GM23338 (cell line): Measurements from ENCODE around the gene IGFLR1. TPM values are rescaled to one million over a fixed set of nuclear protein-coding genes. Genes with fewer than 3 reads are reported as not detected.

ENCODE experiments used
- ATAC-seq: fragments of 200-7000 bp; cut with Tn5 transposase; 3 replicates; pipeline ENCODE4 v1.9.1; 2020
- DNase-seq: peaks from one replicate; pipeline ENCODE4 v3.0.0-alpha.2; 2015; ENCODE audit warnings: low spot score
- H2AFZ ChIP-seq: fragments of 200-600 bp; sonication (generic); 2 replicates; pipeline ENCODE4 v1.8.0; 2016; ENCODE audit warnings: antibody characterized with exemption, mild to moderate bottlenecking, moderate library complexity
- H3F3A ChIP-seq: fragments of 200-600 bp; sonication (generic); replicated peaks from 2 replicates; pipeline ENCODE4 v1.8.0; 2017; ENCODE audit warnings: antibody characterized with exemption, mixed run types, low read depth
- H3K27ac ChIP-seq: fragments of 200-600 bp; sonication (generic); 2 replicates; pipeline ENCODE4 v1.6.1; 2016; ENCODE audit warnings: low read depth
- H3K27me3 ChIP-seq: fragments of 200-600 bp; sonication (generic); 2 replicates; pipeline ENCODE4 v1.8.0; 2016; ENCODE audit warnings: mild to moderate bottlenecking, mixed run types, moderate library complexity; ENCODE audit not compliant: insufficient read depth
- H3K36me3 ChIP-seq: fragments of 200-600 bp; sonication (generic); 2 replicates; pipeline ENCODE4 v1.8.0; 2016; ENCODE audit warnings: mild to moderate bottlenecking; ENCODE audit not compliant: insufficient read depth
- H3K4me1 ChIP-seq: fragments of 200-600 bp; sonication (generic); 2 replicates; pipeline ENCODE4 v1.8.0; 2016; ENCODE audit warnings: mild to moderate bottlenecking, moderate library complexity; ENCODE audit not compliant: insufficient read depth
- H3K4me2 ChIP-seq: fragments of 200-600 bp; sonication (generic); 2 replicates; pipeline ENCODE4 v1.7.1; 2017; ENCODE audit warnings: mixed run types
- H3K4me3 ChIP-seq: fragments of 200-600 bp; sonication (generic); 2 replicates; pipeline ENCODE4 v1.6.1; 2016; ENCODE audit warnings: mixed run types
- H3K79me2 ChIP-seq: fragments of 200-600 bp; sonication (generic); replicated peaks from 2 replicates; pipeline ENCODE4 v1.8.0; 2017; ENCODE audit warnings: mild to moderate bottlenecking; ENCODE audit not compliant: insufficient read depth
- H3K9me2 ChIP-seq: fragments of 200-600 bp; sonication (generic); 2 replicates; pipeline ENCODE4 v1.8.0; 2017; ENCODE audit not compliant: insufficient read depth
- H4K20me1 ChIP-seq: fragments of 200-600 bp; sonication (generic); replicated peaks from 2 replicates; pipeline ENCODE4 v1.8.0; 2017; ENCODE audit warnings: mild to moderate bottlenecking; ENCODE audit not compliant: insufficient read depth
- H3K27ac Mint-ChIP-seq: 2 replicates; pipeline ENCODE4 v1.8.0; 2020; ENCODE audit warnings: inconsistent platforms, mild to moderate bottlenecking, moderate library complexity, mixed read lengths
- H3K27me3 Mint-ChIP-seq: 3 replicates; pipeline ENCODE4 v1.8.0; 2022; ENCODE audit warnings: low read depth, mild to moderate bottlenecking, moderate library complexity, mixed read lengths, inconsistent platforms; ENCODE audit not compliant: insufficient read depth, poor library complexity
- H3K36me3 Mint-ChIP-seq: 3 replicates; pipeline ENCODE4 v1.8.0; 2021; ENCODE audit warnings: low read depth, mild to moderate bottlenecking, inconsistent platforms, moderate library complexity, mixed read lengths
- H3K4me1 Mint-ChIP-seq: 3 replicates; pipeline ENCODE4 v1.8.0; 2020; ENCODE audit warnings: mild to moderate bottlenecking, inconsistent platforms, mixed read lengths
- H3K4me3 Mint-ChIP-seq: 3 replicates; pipeline ENCODE4 v1.8.0; 2021; ENCODE audit warnings: moderate library complexity, mild to moderate bottlenecking, inconsistent platforms, mixed read lengths
- H3K9me3 Mint-ChIP-seq: 3 replicates; pipeline ENCODE4 v1.8.0; 2020; ENCODE audit warnings: moderate library complexity, mild to moderate bottlenecking, inconsistent platforms, mixed read lengths
- CREB1 ChIP-seq: fragments of 250-450 bp; sonication (Bioruptor Pico); IDR thresholded peaks from 2 replicates; pipeline ENCODE4 v1.5.0; 2020; ENCODE audit warnings: low read depth, mild to moderate bottlenecking, moderate library complexity
- CTCF ChIP-seq, 2 experiments: fragments of 200-600 bp in 1 of 2; sonication (generic) in 1 of 2; conservative IDR thresholded peaks; 2 replicates each; pipeline versions ENCODE4 v1.5.1 to v1.6.1; 2016 to 2017; ENCODE audit warnings: antibody characterized with exemption in 2 of 2, low read depth in 2 of 2, mild to moderate bottlenecking in 2 of 2, moderate library complexity in 1 of 2
- ETS1 ChIP-seq: IDR thresholded peaks from 2 replicates; pipeline ENCODE4 v1.6.1; 2016; ENCODE audit warnings: antibody characterized with exemption
- EZH2 ChIP-seq: fragments of 200-600 bp; sonication (generic); IDR thresholded peaks from one replicate; pipeline ENCODE4 v1.8.0; 2017; ENCODE audit warnings: antibody characterized with exemption, mild to moderate bottlenecking, low read depth; ENCODE audit not compliant: unreplicated experiment
- EZH2phosphoT487 ChIP-seq: fragments of 200-600 bp; sonication (generic); IDR thresholded peaks from one replicate; pipeline ENCODE4 v1.8.1; 2018; ENCODE audit warnings: antibody characterized with exemption; ENCODE audit not compliant: unreplicated experiment
- JUNB ChIP-seq: IDR thresholded peaks from one replicate; pipeline ENCODE4 v1.6.1; 2016; ENCODE audit warnings: antibody characterized with exemption; ENCODE audit not compliant: unreplicated experiment
- NANOG ChIP-seq: IDR thresholded peaks from 2 replicates; pipeline ENCODE4 v1.6.1; 2016; ENCODE audit warnings: antibody characterized with exemption, borderline replicate concordance
- POLR2AphosphoS5 ChIP-seq: IDR thresholded peaks from 2 replicates; pipeline ENCODE4 v1.6.1; 2016; ENCODE audit warnings: antibody characterized with exemption, low read depth
- REST ChIP-seq: IDR thresholded peaks from one replicate; pipeline ENCODE4 v1.6.1; 2018; ENCODE audit warnings: antibody characterized with exemption; ENCODE audit not compliant: unreplicated experiment
- STAT1 ChIP-seq: IDR thresholded peaks from one replicate; pipeline ENCODE4 v1.6.1; 2016; ENCODE audit warnings: antibody characterized with exemption; ENCODE audit not compliant: unreplicated experiment
- ZNF114 ChIP-seq: fragments of 250-450 bp; sonication (Bioruptor Pico); IDR thresholded peaks from 2 replicates; pipeline ENCODE4 v1.5.0; 2020; ENCODE audit warnings: mild to moderate bottlenecking, moderate library complexity
- ZNF331 ChIP-seq: fragments of 250-450 bp; sonication (Bioruptor Pico); IDR thresholded peaks from 2 replicates; pipeline ENCODE4 v1.5.0; 2020; ENCODE audit warnings: low read depth, mild to moderate bottlenecking, moderate library complexity
- polyA plus RNA-seq: library from polyadenylated mRNA; unstranded; fragments of >200 nt; fragmentation: Nextera tagmentation; extraction: Ambion mirVana; gene quantifications from 2 replicates; pipeline ENCODE4 v1.2.1, GENCODE V29; 2016
- total RNA-seq: library from RNA; depleted of rRNA; stranded (reverse); fragments of >200 nt; shearing (Covaris generic); gene quantifications from 2 replicates; pipeline ENCODE4 v1.2.3, GENCODE V29; 2014

IGFLR1 gene
- total and polyA plus RNA-seq, 2 experiments from 2014 or later = 14.4 to 17.8 TPM

GRCh38 chr19:35723671-35724070 is 18.6 kb downstream of the IGFLR1 start:
- Histone ChIP-seq H3K9me2 (no peaks in the 10 kb centered on the region), H3F3A (no peaks in the 10 kb centered on the region), H3K36me3 (peaks cover 23% of the 10 kb centered on the region; the same call in 1 of the 2 replicates), H3K4me3 (no peak overlapping the region), H3K27ac (no peak overlapping the region), H3K4me2 (no peak overlapping the region), H4K20me1 (peaks cover 14% of the 10 kb centered on the region), H3K4me1 (peaks cover 9% of the 10 kb centered on the region), H3K79me2 (peaks cover 16% of the 10 kb centered on the region), H2AFZ (no peak overlapping the region), H3K27me3 (no peaks in the 10 kb centered on the region)
- no peak for TF ChIP-seq ZNF114 (CRISPR knock-in tag)
- no peak for TF ChIP-seq JUNB
- TF ChIP-seq STAT1 = no peak
- TF ChIP-seq CTCF (conservative IDR thresholded peaks at IDR 0.05; ENCODE audit: low read depth in 2 of 2) = no peak
- TF ChIP-seq NANOG = no peak
- Mint-ChIP-seq H3K36me3 (peaks cover 75% of the 10 kb centered on the region), H3K9me3 (no peaks in the 10 kb centered on the region; the same call in 2 of the 3 replicates), H3K4me1 (peaks cover 9% of the 10 kb centered on the region), H3K27ac (no peak overlapping the region), H3K4me3 (no peak overlapping the region), H3K27me3 (peaks cover 21% of the 10 kb centered on the region)
- ATAC-seq = no peak
- DNase-seq = no peak

GRCh38 chr19:35722897-35723296 is 19.4 kb downstream of the IGFLR1 start:
- H3K4me3 Mint-ChIP-seq = no peak overlapping the region
- Histone ChIP-seq H3K4me2 (no peak overlapping the region), H3K36me3 (peaks cover 23% of the 10 kb centered on the region; the same call in 1 of the 2 replicates), H3F3A (no peaks in the 10 kb centered on the region), H2AFZ (no peak overlapping the region), H3K27ac (no peak overlapping the region), H3K9me2 (no peaks in the 10 kb centered on the region), H3K79me2 (peaks cover 21% of the 10 kb centered on the region), H3K4me1 (peaks cover 9% of the 10 kb centered on the region), H3K4me3 (no peak overlapping the region), H3K27me3 (no peaks in the 10 kb centered on the region), H4K20me1 (peaks cover 11% of the 10 kb centered on the region)
- peaks cover 67% of the 10 kb centered on the region for H3K36me3 Mint-ChIP-seq
- DNase-seq = no peak
- no peak overlapping the region for H3K27ac Mint-ChIP-seq
- H3K4me1 Mint-ChIP-seq = peaks cover 9% of the 10 kb centered on the region
- H3K27me3 Mint-ChIP-seq = peaks cover 20% of the 10 kb centered on the region
- ATAC-seq = no peak
- H3K9me3 Mint-ChIP-seq = no peaks in the 10 kb centered on the region; the same call in 2 of the 3 replicates
- TF ChIP-seq POLR2AphosphoS5 = no peak
- no peak for TF ChIP-seq EZH2phosphoT487
- TF ChIP-seq REST = no peak
- no peak for TF ChIP-seq CREB1 (CRISPR knock-in tag)
- TF ChIP-seq EZH2 = no peak
- no peak for TF ChIP-seq ZNF331
- TF ChIP-seq ETS1 = no peak
- TF ChIP-seq JUNB = no peak
- no peak for TF ChIP-seq CTCF (conservative IDR thresholded peaks at IDR 0.05; ENCODE audit: low read depth in 2 of 2)
- TF ChIP-seq STAT1 = no peak
